IMR-90 (cell line): Measurements from ENCODE around the gene HOXD9. TPM values are rescaled to one million over a fixed set of nuclear protein-coding genes. Genes with fewer than 3 reads are reported as not detected.

ENCODE experiments used
- ATAC-seq: fragments of 200-7000 bp; cut with Tn5 transposase; 2 replicates; pipeline ENCODE4 v1.9.1; 2020; ENCODE audit warnings: low read depth, mild to moderate bottlenecking, moderate library complexity
- BruUV-seq: library from RNA; stranded (reverse); fragments of 400-500 nt; replicated peaks from 2 replicates; lab custom pipeline; 2021; lab: Mats Ljungman, UMichigan
- CTCF ChIA-PET: fragments of 300-600 bp; formaldehyde crosslinking; extraction: SDS; loops from one replicate; lab custom pipeline; 2021; ENCODE audit warnings: antibody characterized with exemption; lab: Yijun Ruan, JAX
- POLR2A ChIA-PET: fragments of 300-600 bp; sonication (Branson Sonifier 250); formaldehyde crosslinking; loops from one replicate; lab custom pipeline; 2022; ENCODE audit warnings: antibody characterized with exemption; ENCODE audit not compliant: unreplicated experiment; lab: Charles Lee
- DNase-seq: peaks from one replicate; pipeline ENCODE4 v3.0.0; 2013
- H2AFZ ChIP-seq: replicated peaks from 2 replicates; pipeline ENCODE3; 2013; ENCODE audit warnings: low read length, mild to moderate bottlenecking; ENCODE audit not compliant: poor library complexity
- H2AK5ac ChIP-seq: 2 replicates; pipeline ENCODE4 v1.6.1; 2013; ENCODE audit warnings: low read depth, low read length, inconsistent platforms
- H2AK9ac ChIP-seq: replicated peaks from 2 replicates; pipeline ENCODE3; 2013; ENCODE audit warnings: mild to moderate bottlenecking, low read depth, low read length, moderate library complexity; ENCODE audit not compliant: poor library complexity
- H2BK120ac ChIP-seq: 2 replicates; pipeline ENCODE4 v1.6.1; 2013; ENCODE audit warnings: low read depth, low read length, inconsistent platforms
- H2BK15ac ChIP-seq: 3 replicates; pipeline ENCODE4 v1.6.1; 2013; ENCODE audit warnings: low read depth, low read length, inconsistent platforms
- H2BK20ac ChIP-seq: 2 replicates; pipeline ENCODE4 v1.6.1; 2013; ENCODE audit warnings: low read depth, mild to moderate bottlenecking, inconsistent platforms, low read length, moderate library complexity
- H2BK5ac ChIP-seq: 2 replicates; pipeline ENCODE4 v1.6.1; 2013; ENCODE audit warnings: mild to moderate bottlenecking, low read depth, low read length, inconsistent platforms; ENCODE audit not compliant: poor library complexity, severe bottlenecking
- H3K14ac ChIP-seq: replicated peaks from 2 replicates; pipeline ENCODE4 v1.6.1; 2013; ENCODE audit warnings: low read depth, low read length, inconsistent platforms
- H3K18ac ChIP-seq: 2 replicates; pipeline ENCODE4 v1.6.1; 2013; ENCODE audit warnings: low read depth, low read length, control low read depth
- H3K23ac ChIP-seq: 2 replicates; pipeline ENCODE4 v1.6.1; 2013; ENCODE audit warnings: low read depth, low read length, inconsistent platforms
- H3K27ac ChIP-seq: 2 replicates; pipeline ENCODE4 v1.5.1; 2013; ENCODE audit warnings: mild to moderate bottlenecking, control low read depth, low read length; ENCODE audit not compliant: insufficient read depth
- H3K27me3 ChIP-seq: 2 replicates; pipeline ENCODE4 v1.6.1; 2013; ENCODE audit warnings: low read length; ENCODE audit not compliant: control insufficient read depth, insufficient read depth
- H3K36me3 ChIP-seq: 2 replicates; pipeline ENCODE4 v1.6.1; 2013; ENCODE audit warnings: low read length, mixed read lengths; ENCODE audit not compliant: control insufficient read depth, insufficient read depth
- H3K4ac ChIP-seq: 2 replicates; pipeline ENCODE4 v1.6.1; 2013; ENCODE audit warnings: low read depth, low read length, inconsistent platforms
- H3K4me1 ChIP-seq: 2 replicates; pipeline ENCODE4 v1.6.1; 2013; ENCODE audit warnings: low read length, mixed read lengths; ENCODE audit not compliant: control insufficient read depth, insufficient read depth
- H3K4me2 ChIP-seq: 2 replicates; pipeline ENCODE4 v1.6.1; 2013; ENCODE audit warnings: low read depth, mild to moderate bottlenecking, control low read depth, low read length, moderate library complexity
- H3K4me3 ChIP-seq: 2 replicates; pipeline ENCODE4 v1.5.1; 2013; ENCODE audit warnings: low read depth, mild to moderate bottlenecking, control low read depth, low read length, moderate library complexity; ENCODE audit not compliant: insufficient read depth
- H3K56ac ChIP-seq: 2 replicates; pipeline ENCODE4 v1.6.1; 2013; ENCODE audit warnings: low read length, inconsistent platforms; ENCODE audit not compliant: insufficient read depth; ENCODE audit errors: extremely low read depth
- H3K79me1 ChIP-seq, 2 experiments: 2 replicates each; pipeline ENCODE4 v1.6.1; 2013; ENCODE audit warnings: low read length in 2 of 2, inconsistent platforms in 1 of 2, low read depth in 1 of 2
- H3K9ac ChIP-seq: 2 replicates; pipeline ENCODE4 v1.6.1; 2013; ENCODE audit warnings: low read depth, low read length, control low read depth
- H3K9me1 ChIP-seq: 2 replicates; pipeline ENCODE4 v1.6.1; 2013; ENCODE audit warnings: low read length, inconsistent platforms; ENCODE audit not compliant: insufficient read depth
- H3K9me3 ChIP-seq: 2 replicates; pipeline ENCODE4 v1.6.1; 2013; ENCODE audit warnings: low read length; ENCODE audit not compliant: control insufficient read depth, insufficient read depth
- H4K20me1 ChIP-seq: 2 replicates; pipeline ENCODE4 v1.6.1; 2013; ENCODE audit warnings: low read length, inconsistent platforms; ENCODE audit not compliant: insufficient read depth
- H4K5ac ChIP-seq: 2 replicates; pipeline ENCODE4 v1.6.1; 2013; ENCODE audit warnings: mild to moderate bottlenecking, low read depth, low read length, control low read depth
- H4K8ac ChIP-seq, 2 experiments: 2 replicates each; pipeline ENCODE4 v1.6.1; 2013; ENCODE audit warnings: low read depth in 2 of 2, low read length in 2 of 2, control low read depth in 1 of 2, inconsistent platforms in 1 of 2
- H4K91ac ChIP-seq: 2 replicates; pipeline ENCODE4 v1.6.1; 2013; ENCODE audit warnings: low read depth, low read length, inconsistent platforms; ENCODE audit not compliant: insufficient read depth
- BHLHE40 ChIP-seq: fragments of 150-350 bp; IDR thresholded peaks from 2 replicates; pipeline ENCODE4 v1.6.1; 2016; ENCODE audit warnings: mild to moderate bottlenecking, low read depth, low read length
- CEBPB ChIP-seq: IDR thresholded peaks from 2 replicates; pipeline ENCODE4 v1.6.1; 2012; ENCODE audit warnings: low read depth, low read length, improper control_type of control experiment
- CHD1 ChIP-seq: IDR thresholded peaks from 2 replicates; pipeline ENCODE4 v1.6.1; 2012; ENCODE audit warnings: low read depth, low read length, improper control_type of control experiment
- ELK1 ChIP-seq: fragments of 150-350 bp; IDR thresholded peaks from 2 replicates; pipeline ENCODE4 v1.6.1; 2016; ENCODE audit warnings: low read depth, mild to moderate bottlenecking, low read length, moderate library complexity, borderline replicate concordance
- FOS ChIP-seq: fragments of 150-350 bp; IDR thresholded peaks from 2 replicates; pipeline ENCODE4 v1.6.1; 2016; ENCODE audit warnings: low read depth, low read length
- MAFK ChIP-seq: IDR thresholded peaks from 2 replicates; pipeline ENCODE4 v1.6.1; 2012; ENCODE audit warnings: low read depth, low read length, improper control_type of control experiment
- MAZ ChIP-seq: IDR thresholded peaks from 2 replicates; pipeline ENCODE4 v1.6.1; 2012; ENCODE audit warnings: low read depth, mild to moderate bottlenecking, low read length, improper control_type of control experiment, moderate library complexity, borderline replicate concordance
- MXI1 ChIP-seq: IDR thresholded peaks from 2 replicates; pipeline ENCODE4 v1.6.1; 2012; ENCODE audit warnings: low read depth, mild to moderate bottlenecking, low read length, moderate library complexity, borderline replicate concordance
- NFE2L2 ChIP-seq: fragments of 150-350 bp; IDR thresholded peaks from 2 replicates; pipeline ENCODE4 v1.6.1; 2016; ENCODE audit warnings: low read depth, mild to moderate bottlenecking, low read length
- POLR2A ChIP-seq: IDR thresholded peaks from 2 replicates; pipeline ENCODE4 v1.6.1; 2012; ENCODE audit warnings: mild to moderate bottlenecking, low read depth, low read length
- RAD21 ChIP-seq: IDR thresholded peaks from 2 replicates; pipeline ENCODE4 v1.6.1; 2012; ENCODE audit warnings: low read length, improper control_type of control experiment
- RCOR1 ChIP-seq: IDR thresholded peaks from 2 replicates; pipeline ENCODE4 v1.6.1; 2012; ENCODE audit warnings: mild to moderate bottlenecking, low read length, improper control_type of control experiment; ENCODE audit not compliant: insufficient replicate concordance
- RFX5 ChIP-seq: IDR thresholded peaks from 2 replicates; pipeline ENCODE4 v1.8.0; 2012; ENCODE audit warnings: low read depth, mild to moderate bottlenecking, low read length, moderate library complexity
- SMC3 ChIP-seq: fragments of 150-350 bp; IDR thresholded peaks from 2 replicates; pipeline ENCODE4 v1.6.1; 2016; ENCODE audit warnings: low read depth, mild to moderate bottlenecking, antibody characterized with exemption, low read length, moderate library complexity
- WGBS, 2 experiments: methylation state at CpG; one replicate each; pipeline versions ENCODE4 v1.1.5 to v1.1.7; 2013; ENCODE audit warnings: missing lambda C conversion rate in 2 of 2; ENCODE audit not compliant: insufficient read length in 1 of 2; ENCODE audit errors: extremely low coverage in 2 of 2; 5-methylcytosine and 5-hydroxymethylcytosine counted together
- dilution Hi-C: fragments of 300-500 bp; cut with HindIII; formaldehyde crosslinking; loops from one replicate; pipeline ENCODE4 v1.14.3; 2018; ENCODE audit warnings: low sequenced_read_pairs; ENCODE audit not compliant: unreplicated experiment
- in situ Hi-C: fragments of 300-500 bp; cut with MboI; formaldehyde crosslinking; loops from 3 replicates; pipeline ENCODE4 v1.14.3; 2019; ENCODE audit warnings: low sequenced_read_pairs, inconsistent platforms, mixed read lengths
- intact Hi-C: fragments of 100-400 bp; cut with micrococcal nuclease; formaldehyde crosslinking; loops from 2 replicates; pipeline ENCODE4 v1.10.0; 2022
- polyA plus RNA-seq, 3 experiments: library from polyadenylated mRNA; depleted of rRNA; stranded (reverse); fragments of >200 nt; gene quantifications; 2 replicates each; pipeline ENCODE4 v1.2.3, GENCODE V29; 2012; ENCODE audit warnings: low replicate concordance in 1 of 3
- total RNA-seq: library from RNA; depleted of rRNA; stranded (reverse); fragments of >200 nt; gene quantifications from 2 replicates; pipeline ENCODE4 v1.2.3, GENCODE V29; 2012
- TF ChIP-seq, protein P1 (sequence below): conservative IDR thresholded peaks from 2 replicates; pipeline ENCODE4 v1.5.1; 2012; ENCODE audit warnings: mild to moderate bottlenecking, low read depth, low read length, improper control_type of control experiment
- TF ChIP-seq, protein P2 (sequence below): fragments of 150-350 bp; IDR thresholded peaks from 2 replicates; pipeline ENCODE4 v1.6.1; 2017; ENCODE audit warnings: mild to moderate bottlenecking, antibody characterized with exemption, low read length, low read depth

The HOXD9 gene
- total and polyA plus RNA-seq, 2 of the 4 experiments (the other 2 are of a cell fraction): not detected

GRCh38 chr2:176097820-176098365 lies 24.6 kb upstream of the HOXD9 start:
- Histone ChIP-seq H3K4me1 (peaks cover 3% of the 10 kb centered on the region; the same call in 1 of the 2 replicates), H4K5ac (no peak overlapping the region), H3K79me1 (no peaks in the 10 kb centered on the region), H3K18ac (no peak overlapping the region), H3K4me2 (no peak overlapping the region), H3K4me3 (no peak overlapping the region), H3K56ac (no peak overlapping the region), H3K27me3 (peaks cover 93% of the 10 kb centered on the region), H2BK20ac (no peak overlapping the region), H2AK9ac (no peak overlapping the region), H2BK5ac (no peak overlapping the region), H3K36me3 (no peaks in the 10 kb centered on the region), H3K23ac (no peak overlapping the region), H4K8ac (no peak overlapping the region), H4K91ac (no peak overlapping the region), H2AFZ (peak overlapping the region; percentile 38), H4K20me1 (no peaks in the 10 kb centered on the region), H3K9ac (no peak overlapping the region), H3K4ac (no peak overlapping the region), H2AK5ac (no peak overlapping the region), H2BK15ac (no peak overlapping the region), H3K9me1 (no peaks in the 10 kb centered on the region), H3K9me3 (peaks cover 1% of the 10 kb centered on the region), H2BK120ac (no peak overlapping the region), H3K14ac (no peak overlapping the region), H3K27ac (no peak overlapping the region)
- dilution Hi-C loops: no loop called here
- in situ Hi-C loops: loop anchor here (10.0 to 25.0 kb wide), 4 partner anchors 413 to 1361 kb away; no protein-coding TSS in a partner anchor
- POLR2A ChIA-PET: no interaction called here
- ATAC-seq: no peak; the same call in 1 of the 2 replicates
- TF ChIP-seq, protein P1, sequence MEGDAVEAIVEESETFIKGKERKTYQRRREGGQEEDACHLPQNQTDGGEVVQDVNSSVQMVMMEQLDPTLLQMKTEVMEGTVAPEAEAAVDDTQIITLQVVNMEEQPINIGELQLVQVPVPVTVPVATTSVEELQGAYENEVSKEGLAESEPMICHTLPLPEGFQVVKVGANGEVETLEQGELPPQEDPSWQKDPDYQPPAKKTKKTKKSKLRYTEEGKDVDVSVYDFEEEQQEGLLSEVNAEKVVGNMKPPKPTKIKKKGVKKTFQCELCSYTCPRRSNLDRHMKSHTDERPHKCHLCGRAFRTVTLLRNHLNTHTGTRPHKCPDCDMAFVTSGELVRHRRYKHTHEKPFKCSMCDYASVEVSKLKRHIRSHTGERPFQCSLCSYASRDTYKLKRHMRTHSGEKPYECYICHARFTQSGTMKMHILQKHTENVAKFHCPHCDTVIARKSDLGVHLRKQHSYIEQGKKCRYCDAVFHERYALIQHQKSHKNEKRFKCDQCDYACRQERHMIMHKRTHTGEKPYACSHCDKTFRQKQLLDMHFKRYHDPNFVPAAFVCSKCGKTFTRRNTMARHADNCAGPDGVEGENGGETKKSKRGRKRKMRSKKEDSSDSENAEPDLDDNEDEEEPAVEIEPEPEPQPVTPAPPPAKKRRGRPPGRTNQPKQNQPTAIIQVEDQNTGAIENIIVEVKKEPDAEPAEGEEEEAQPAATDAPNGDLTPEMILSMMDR: no peak
- TF ChIP-seq MXI1: no peak
- TF ChIP-seq ELK1: no peak
- TF ChIP-seq MAZ: no peak
- no peak for TF ChIP-seq FOS
- no peak for TF ChIP-seq MAFK
- no peak for TF ChIP-seq RAD21
- no peak for TF ChIP-seq CHD1
- TF ChIP-seq BHLHE40: no peak
- no peak for TF ChIP-seq CEBPB
- TF ChIP-seq POLR2A: no peak
- no peak for TF ChIP-seq SMC3
- no peak for TF ChIP-seq RCOR1
- TF ChIP-seq, protein P2, sequence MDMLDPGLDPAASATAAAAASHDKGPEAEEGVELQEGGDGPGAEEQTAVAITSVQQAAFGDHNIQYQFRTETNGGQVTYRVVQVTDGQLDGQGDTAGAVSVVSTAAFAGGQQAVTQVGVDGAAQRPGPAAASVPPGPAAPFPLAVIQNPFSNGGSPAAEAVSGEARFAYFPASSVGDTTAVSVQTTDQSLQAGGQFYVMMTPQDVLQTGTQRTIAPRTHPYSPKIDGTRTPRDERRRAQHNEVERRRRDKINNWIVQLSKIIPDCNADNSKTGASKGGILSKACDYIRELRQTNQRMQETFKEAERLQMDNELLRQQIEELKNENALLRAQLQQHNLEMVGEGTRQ: no peak
- no peak for TF ChIP-seq NFE2L2
- no peak for TF ChIP-seq RFX5
- WGBS, 2 experiments: 2% methylated on average over 7 of the region's 18 CpGs; no CpG with 5 or more reads in 1 of the 2 experiments
- intact Hi-C loops: loop anchor here (1.0 to 10.0 kb wide), 8 partner anchors 408 to 1393 kb away; no protein-coding TSS in a partner anchor
- CTCF ChIA-PET: interaction anchor here (0.5 to 3.9 kb wide), 9 partner anchors 9 to 1328 kb away, joined by 3 to 13 read pairs (median 4); no protein-coding TSS in a partner anchor
- DNase-seq: no peak
- no TSS peak for BruUV-seq
